NCI-H82 treated with DMSO at 0.1 percent for 48 hours (cell line): ENCODE measurements around the gene IDH3A.
"Not testable (repeated sequence)": the region's sequence is repeated elsewhere in the genome, so short reads cannot be mapped to it uniquely, and the experiment has no call there.

Experiments used
- DNase-seq: peaks from one replicate; lab custom pipeline; 2025; ENCODE audit not compliant: unreplicated experiment; lab: John Stamatoyannopoulos, UW

The IDH3A gene

GRCh38 chr15:78129077-78129750 is 19.9 kb upstream of the IDH3A start:
- no peak for DNase-seq

GRCh38 chr15:78129751-78130287 is 19.3 kb upstream of the IDH3A start:
- no peak for DNase-seq

GRCh38 chr15:78130466-78131294 is 18.5 kb upstream of the IDH3A start:
- no peak for DNase-seq

- DNase-seq, result peak; percentile 66
These were observed 17.7 kb upstream of the IDH3A start, which contains the start of gene CIB2 for GRCh38 chr15:78131295-78132061. TSS of gene CIB2 (minus strand) at chr15:78131445. CDS start at chr15:78131215, 230 bp downstream.

GRCh38 chr15:78133801-78134200 is 15.4 kb upstream of the IDH3A start:
- DNase-seq, result no peak

GRCh38 chr15:78139578-78139977 is 9.6 kb upstream of the IDH3A start:
- DNase-seq, result no peak

- no peak for DNase-seq
These were observed 8.9 kb upstream of the IDH3A start for GRCh38 chr15:78140292-78140691.

- no peak for DNase-seq
These were observed 6.8 kb upstream of the IDH3A start for GRCh38 chr15:78142332-78142731.

- DNase-seq, result no peak
These were observed 2.6 kb upstream of the IDH3A start for GRCh38 chr15:78146425-78147154.

- DNase-seq, result no peak
These were observed 1.6 kb upstream of the IDH3A start for GRCh38 chr15:78147566-78147965.

- no peak for DNase-seq
These were observed 632 bp upstream of the IDH3A start for GRCh38 chr15:78148392-78149067.

- no peak for DNase-seq
These were observed 916 bp downstream of the IDH3A start for GRCh38 chr15:78149805-78150751.

GRCh38 chr15:78151075-78151474 is 1.9 kb downstream of the IDH3A start:
- not testable (repeated sequence) for DNase-seq

- DNase-seq, result no peak
These were observed 5.8 kb downstream of the IDH3A start for GRCh38 chr15:78154955-78155354.

- no peak for DNase-seq
These were observed 6.3 kb downstream of the IDH3A start for GRCh38 chr15:78155355-78155939.

GRCh38 chr15:78156653-78157052 is 7.5 kb downstream of the IDH3A start:
- DNase-seq, result no peak

GRCh38 chr15:78157203-78157602 is 8.0 kb downstream of the IDH3A start:
- no peak for DNase-seq

GRCh38 chr15:78159395-78159794 is 10.2 kb downstream of the IDH3A start:
- DNase-seq, result no peak

GRCh38 chr15:78162038-78162437 is 12.9 kb downstream of the IDH3A start:
- DNase-seq, result no peak
